Smooth muscle cell of the umbilical artery (primary cell): Measurements from ENCODE around the gene KCNN1. TPM values are rescaled to one million over a fixed set of nuclear protein-coding genes. Genes with fewer than 3 reads are reported as not detected.

ENCODE experiments used
- total RNA-seq: library from RNA; depleted of rRNA; stranded (reverse); fragments of >200 nt; gene quantifications from 2 replicates; pipeline ENCODE4 v1.2.3, GENCODE V29; 2014

Gene KCNN1
- total RNA-seq: not detected in 2 replicates

DNA sequence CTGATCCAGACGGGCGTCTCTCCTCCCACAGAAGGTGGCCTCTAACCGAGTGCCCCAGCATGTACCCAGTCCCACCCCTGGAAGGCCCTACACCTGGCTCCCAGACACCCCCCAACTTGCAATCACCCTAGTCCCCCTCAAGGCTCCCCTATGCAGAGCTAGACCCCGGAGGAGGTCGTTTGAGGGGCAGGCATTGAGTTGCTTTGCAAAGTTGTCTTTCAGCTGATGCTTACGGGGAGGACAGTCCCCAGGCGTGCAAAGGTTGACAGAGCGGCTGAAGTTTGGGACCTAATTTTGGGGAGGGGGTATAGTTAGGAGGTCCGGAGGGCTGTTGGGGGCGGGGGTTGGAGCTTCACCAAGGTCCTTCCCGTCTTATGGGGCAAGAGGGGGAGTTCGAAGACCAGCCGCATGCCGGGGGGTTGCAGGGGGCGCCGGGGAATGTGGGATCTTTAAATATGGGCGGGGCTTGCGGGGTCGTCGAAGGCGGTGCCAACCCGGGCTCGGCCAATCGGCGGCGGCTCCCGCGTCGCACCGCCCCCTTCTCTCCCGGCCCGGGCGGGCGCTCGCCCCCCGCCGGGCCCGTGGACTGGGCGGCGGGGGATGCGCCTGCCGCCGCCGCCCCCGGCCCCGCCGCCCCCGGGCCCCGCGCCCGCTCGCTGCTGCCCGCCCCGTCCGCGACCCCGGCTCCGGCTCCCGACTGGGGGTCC, at the start of gene KCNN1:
Gene KCNN1 (plus strand): TSS at position 558 of the 707 bp plus-strand sequence. CDS start 6,782 bp downstream, outside the sequence.

DNA sequence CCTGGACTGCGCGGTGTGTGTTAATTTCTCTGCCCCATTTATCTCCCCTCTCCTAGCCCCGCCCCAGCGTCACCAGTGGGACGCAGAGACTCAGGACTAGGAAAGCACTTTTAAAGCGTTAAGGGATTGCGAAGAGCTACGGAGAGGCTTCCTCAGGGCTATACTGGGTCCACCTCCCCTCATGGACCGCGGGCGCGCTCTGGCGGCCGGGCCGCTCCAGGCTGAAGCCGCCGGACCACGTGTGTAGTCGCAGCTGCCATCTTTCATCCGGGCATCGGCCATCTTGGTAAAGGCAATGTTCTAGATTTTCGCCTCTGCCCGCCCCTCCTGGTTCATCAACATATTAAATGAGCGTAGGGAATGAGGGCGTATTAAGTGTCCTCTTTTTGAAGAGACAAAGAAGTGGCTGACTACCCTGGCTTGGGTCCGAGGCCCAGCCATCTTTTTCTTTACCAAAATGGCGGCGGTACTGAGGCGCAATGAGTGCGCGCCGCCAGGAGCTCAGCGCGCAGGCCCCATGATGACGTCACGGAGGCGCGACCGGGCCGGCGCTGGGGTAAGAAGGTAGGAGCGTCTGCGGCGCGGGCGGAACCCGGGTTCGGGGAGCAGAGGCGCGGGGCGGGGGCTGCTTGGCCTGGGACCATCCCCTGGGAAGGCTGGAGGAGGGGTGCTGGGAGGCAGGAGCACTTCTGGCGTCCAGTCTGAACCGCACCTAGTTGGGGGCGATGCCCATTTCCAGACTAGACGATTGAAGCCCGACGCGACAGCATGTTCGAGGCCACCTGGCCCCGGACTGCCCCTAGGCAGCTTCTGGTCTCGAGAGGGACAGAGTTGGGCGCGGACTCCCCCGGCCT, 34.2 kb upstream of the KCNN1 start, which contains the start of gene CCDC124:
Gene CCDC124 (plus strand): TSS at position 531 of the 854 bp plus-strand sequence. CDS start 3,406 bp downstream, outside the sequence.

DNA sequence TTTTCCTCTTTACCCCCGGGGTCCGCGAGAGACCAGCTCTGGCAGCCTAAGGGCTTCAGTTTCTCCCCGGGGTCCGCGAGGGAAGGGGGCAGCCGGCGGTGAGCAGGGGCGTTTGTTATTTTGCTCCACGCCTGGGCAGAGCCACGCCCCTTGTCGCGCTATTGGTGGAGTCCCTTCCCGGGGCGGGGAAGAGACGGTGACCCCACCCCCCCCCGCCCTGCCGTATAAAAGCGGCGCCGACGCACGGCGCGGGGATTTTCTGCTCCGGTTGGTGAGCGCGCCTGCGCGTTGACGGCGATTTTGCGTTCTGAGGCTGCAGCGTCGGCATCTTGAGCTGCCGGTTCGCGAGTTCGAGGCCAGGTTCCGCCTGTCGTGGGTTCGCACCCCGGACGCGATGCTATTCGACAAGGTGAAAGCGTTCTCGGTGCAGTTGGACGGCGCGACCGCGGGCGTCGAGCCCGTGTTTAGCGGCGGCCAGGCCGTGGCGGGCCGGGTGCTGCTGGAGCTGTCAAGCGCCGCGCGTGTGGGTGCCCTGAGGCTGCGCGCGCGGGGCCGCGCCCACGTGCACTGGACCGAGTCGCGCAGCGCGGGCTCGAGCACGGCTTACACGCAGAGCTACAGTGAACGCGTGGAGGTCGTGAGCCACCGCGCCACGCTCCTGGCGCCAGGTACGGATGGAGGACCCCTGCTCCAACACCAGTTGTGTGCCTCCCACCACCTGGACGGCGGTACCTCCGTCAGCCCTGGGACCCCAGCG, 41.2 kb downstream of the KCNN1 start, which contains the start of gene ARRDC2:
Gene ARRDC2 (plus strand): TSS at position 254 of the 757 bp plus-strand sequence. CDS start 141 bp downstream, at position 395.

Other genes with a start within 250 kb of the KCNN1 start
- gene MAP1S, start 247.6 kb upstream of the KCNN1 start, total RNA-seq: 11.3 and 52.6 TPM in 2 replicates
- 0.37 TPM in 1 of 2 replicates, not detected in the other for gene FCHO1, start 215.6 kb upstream of the KCNN1 start, total RNA-seq
- not detected in 2 replicates for gene B3GNT3, start 172.0 kb upstream of the KCNN1 start, total RNA-seq
- not detected in 2 replicates for gene INSL3, start 145.6 kb upstream of the KCNN1 start, total RNA-seq
- 2.7 and 3.4 TPM in 2 replicates for gene JAK3, start 119.1 kb upstream of the KCNN1 start, total RNA-seq
- 611 and 1,014 TPM in 2 replicates for gene RPL18A, start 107.2 kb upstream of the KCNN1 start, total RNA-seq
- gene SLC5A5, start 95.2 kb upstream of the KCNN1 start, total RNA-seq: not detected in 2 replicates
- gene CCDC124, start 34.1 kb upstream of the KCNN1 start, total RNA-seq: 21.1 and 46.0 TPM in 2 replicates
- 6.8 and 7.2 TPM in 2 replicates for gene ARRDC2, start 41.1 kb downstream of the KCNN1 start, total RNA-seq
- gene IL12RB1, start 119.8 kb downstream of the KCNN1 start, total RNA-seq: under 0.01 and 0.09 TPM in 2 replicates
- gene MAST3, start 130.7 kb downstream of the KCNN1 start, total RNA-seq: 4.5 and 5.9 TPM in 2 replicates
- 21.7 and 53.9 TPM in 2 replicates for gene PIK3R2, start 186.1 kb downstream of the KCNN1 start, total RNA-seq
- 4.8 and 5.3 TPM in 2 replicates for gene IFI30, start 206.7 kb downstream of the KCNN1 start, total RNA-seq
- gene MPV17L2, start 226.1 kb downstream of the KCNN1 start, total RNA-seq: 13.2 and 19.6 TPM in 2 replicates
- 3.6 and 4.0 TPM in 2 replicates for gene RAB3A, start 236.9 kb downstream of the KCNN1 start, total RNA-seq